PC-9 (cell line): ENCODE measurements around the gene SNCAIP.

ENCODE experiments used
- EZH2 ChIP-seq: fragments of 200-600 bp; sonication (generic); IDR thresholded peaks from 2 replicates; pipeline ENCODE4 v1.8.0; 2017; ENCODE audit warnings: antibody characterized with exemption, low read depth
- TF ChIP-seq, protein P1 (sequence below): fragments of 200-600 bp; sonication (generic); conservative IDR thresholded peaks from 2 replicates; pipeline ENCODE4 v1.6.1; 2017; ENCODE audit warnings: mixed run types, antibody characterized with exemption, mild to moderate bottlenecking, moderate library complexity

DNA sequence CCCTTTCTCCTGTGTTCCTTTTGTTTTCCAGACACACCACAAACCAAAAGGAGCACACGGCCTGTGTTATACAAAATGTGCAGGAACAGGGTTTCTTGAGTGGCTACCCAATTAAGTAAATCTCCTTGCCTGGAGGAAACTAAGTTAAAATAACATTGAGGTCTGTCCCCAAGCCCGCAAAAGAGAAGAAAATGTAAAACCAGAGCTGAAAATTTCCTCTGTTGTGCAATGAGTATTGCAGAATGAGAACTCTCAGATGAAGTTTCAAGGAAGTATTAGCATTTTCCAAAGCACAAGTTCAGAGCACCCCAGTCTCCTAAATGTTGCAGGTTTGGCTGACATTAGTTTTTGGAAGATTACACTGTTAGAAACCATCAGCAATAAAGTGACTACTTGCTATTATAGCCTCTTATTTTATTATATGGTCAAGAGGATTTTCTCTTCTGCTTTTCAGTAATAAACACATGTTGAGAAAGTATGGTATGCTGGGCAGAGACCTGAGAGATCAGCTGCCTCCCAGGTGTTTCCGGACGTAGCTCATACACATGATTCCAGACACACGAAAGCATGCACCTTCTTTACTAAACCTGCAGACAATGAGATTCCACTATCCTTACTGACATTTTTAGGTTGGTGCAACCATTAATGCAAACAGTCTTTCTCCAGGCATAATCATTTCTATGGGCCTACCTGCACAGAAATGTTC, 161.3 kb downstream of the SNCAIP start:
- TF ChIP-seq, protein P1, sequence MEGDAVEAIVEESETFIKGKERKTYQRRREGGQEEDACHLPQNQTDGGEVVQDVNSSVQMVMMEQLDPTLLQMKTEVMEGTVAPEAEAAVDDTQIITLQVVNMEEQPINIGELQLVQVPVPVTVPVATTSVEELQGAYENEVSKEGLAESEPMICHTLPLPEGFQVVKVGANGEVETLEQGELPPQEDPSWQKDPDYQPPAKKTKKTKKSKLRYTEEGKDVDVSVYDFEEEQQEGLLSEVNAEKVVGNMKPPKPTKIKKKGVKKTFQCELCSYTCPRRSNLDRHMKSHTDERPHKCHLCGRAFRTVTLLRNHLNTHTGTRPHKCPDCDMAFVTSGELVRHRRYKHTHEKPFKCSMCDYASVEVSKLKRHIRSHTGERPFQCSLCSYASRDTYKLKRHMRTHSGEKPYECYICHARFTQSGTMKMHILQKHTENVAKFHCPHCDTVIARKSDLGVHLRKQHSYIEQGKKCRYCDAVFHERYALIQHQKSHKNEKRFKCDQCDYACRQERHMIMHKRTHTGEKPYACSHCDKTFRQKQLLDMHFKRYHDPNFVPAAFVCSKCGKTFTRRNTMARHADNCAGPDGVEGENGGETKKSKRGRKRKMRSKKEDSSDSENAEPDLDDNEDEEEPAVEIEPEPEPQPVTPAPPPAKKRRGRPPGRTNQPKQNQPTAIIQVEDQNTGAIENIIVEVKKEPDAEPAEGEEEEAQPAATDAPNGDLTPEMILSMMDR, result no peak
- TF ChIP-seq EZH2, result no peak
